Fibroblast of skin of right quadriceps (primary cell): Measurements from ENCODE around the gene NTMT1.
"Not testable (repeated sequence)": the region's sequence is repeated elsewhere in the genome, so short reads cannot be mapped to it uniquely, and the experiment has no call there.

ENCODE experiments used
- DNase-seq: peaks from one replicate; pipeline ENCODE4 v3.0.0-alpha.2; 2013

The NTMT1 gene

GRCh38 chr9:129626079-129626624 lies at the start of gene NTMT1:
Gene NTMT1 (plus strand): TSS chr9:129626163. CDS start chr9:129632704, 6,541 bp downstream.
- peak; percentile 85 for DNase-seq

DNA sequence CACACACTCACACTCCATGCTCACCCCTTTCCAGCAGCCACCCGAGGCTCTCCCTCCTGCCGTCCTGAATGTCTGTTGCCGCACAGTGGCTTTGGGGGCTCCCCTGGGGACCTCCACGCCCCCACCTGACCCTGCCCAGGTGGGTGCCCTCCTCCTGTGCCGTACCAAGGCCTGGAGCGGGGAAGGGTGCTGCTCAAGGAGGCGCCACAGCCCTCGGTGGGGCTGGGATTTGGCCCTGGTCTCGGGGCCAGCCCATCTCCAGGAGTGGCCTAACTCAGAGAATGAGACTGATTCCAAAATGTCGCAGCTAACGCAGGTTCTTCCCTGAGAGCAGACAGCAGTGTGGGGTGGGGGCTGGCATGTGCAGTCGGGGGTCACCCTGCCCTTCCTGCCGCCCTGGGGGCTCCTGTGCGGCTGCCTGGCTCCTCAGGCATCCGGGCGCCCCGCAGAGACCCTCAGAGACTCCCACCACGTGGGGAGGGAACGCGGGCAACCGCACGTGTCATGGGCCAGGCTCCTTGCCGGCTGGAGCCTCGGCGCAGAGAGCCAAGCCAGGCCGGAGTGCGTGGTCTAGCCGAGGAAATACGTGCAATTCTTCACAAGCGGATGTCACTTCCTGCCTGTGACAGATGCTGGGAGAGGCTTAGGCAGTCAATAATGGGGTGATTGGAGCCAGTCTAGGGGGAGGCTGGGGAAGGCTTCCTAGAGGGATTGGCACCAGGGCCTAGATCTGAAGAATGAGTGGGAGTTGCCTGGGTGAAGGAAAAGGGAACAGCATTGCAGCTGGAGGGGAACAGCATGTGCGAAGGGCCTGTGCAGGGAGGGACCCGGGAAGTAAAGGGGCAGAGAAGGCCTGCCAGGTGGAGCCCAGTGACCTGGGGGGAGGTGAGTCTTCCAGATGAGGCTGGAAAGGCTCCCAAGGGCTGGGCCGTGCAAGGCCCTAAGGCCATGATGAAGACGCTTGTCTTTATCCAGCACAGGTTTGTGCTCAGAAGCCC lies 49.1 kb upstream of the NTMT1 start:
- DNase-seq, result peak; percentile 90

- DNase-seq, result no peak
These were observed 46.7 kb upstream of the NTMT1 start for GRCh38 chr9:129579294-129579693.

DNA sequence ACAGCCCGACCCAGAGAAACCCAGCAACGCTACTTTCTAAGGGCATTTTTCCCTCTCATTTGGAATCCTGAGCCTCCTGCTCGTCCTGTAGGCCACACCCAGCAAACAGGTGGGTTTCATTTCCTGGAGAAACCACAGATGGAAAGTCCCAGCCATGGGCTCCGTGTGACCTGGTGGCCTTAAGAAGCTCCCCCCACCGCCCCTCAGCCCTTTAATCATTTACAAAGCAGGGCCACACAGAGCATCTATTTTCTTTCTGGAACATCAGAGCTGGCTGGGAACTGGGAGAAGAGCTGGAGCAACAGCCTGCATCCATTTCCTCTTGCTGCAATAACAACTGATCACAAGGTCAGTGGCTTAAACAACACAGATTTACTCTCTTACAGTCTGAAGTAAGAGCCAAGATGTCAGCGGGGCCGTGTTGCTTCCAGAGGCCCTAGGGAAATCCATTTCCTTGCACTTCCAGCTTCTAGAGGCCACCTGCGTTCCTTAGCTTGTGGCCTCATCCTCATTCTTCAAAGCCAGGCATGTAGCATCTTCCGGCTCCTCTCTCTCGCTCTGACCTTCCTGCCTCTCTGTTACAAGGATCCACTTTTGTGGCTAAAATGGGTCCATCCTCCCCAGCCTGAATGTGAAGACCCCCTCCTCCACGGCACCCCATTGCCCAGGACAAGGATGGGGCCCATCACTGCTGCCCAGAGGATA lies 45.6 kb upstream of the NTMT1 start:
- DNase-seq, result no peak

GRCh38 chr9:129581505-129582189 lies 44.3 kb upstream of the NTMT1 start:
- DNase-seq, result no peak

DNA sequence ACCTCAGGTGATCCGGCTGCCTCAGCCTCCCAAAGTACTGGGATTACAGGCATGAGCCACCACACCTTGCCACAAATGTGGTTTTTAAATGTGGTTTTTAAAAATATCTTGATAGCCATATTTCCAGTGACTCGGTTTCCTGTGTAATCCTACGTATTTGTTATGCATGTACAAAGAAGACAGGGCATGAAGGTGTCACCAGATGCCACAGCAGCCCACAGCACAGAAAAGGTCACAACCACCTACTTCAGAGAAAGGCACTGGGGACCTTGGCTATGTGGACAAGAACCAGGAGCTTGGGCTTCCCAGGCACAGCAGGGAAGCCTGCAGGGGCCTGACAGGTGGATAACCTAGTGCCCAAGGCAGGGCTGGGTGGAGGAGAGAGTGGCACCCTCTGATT lies 43.1 kb upstream of the NTMT1 start:
- DNase-seq, result no peak

- peak; percentile 31 for DNase-seq
These were observed 42.5 kb upstream of the NTMT1 start for GRCh38 chr9:129583308-129584038.

- DNase-seq, result peak; percentile 87
These were observed 41.8 kb upstream of the NTMT1 start for GRCh38 chr9:129584136-129584535.

- DNase-seq, result no peak
These were observed 40.6 kb upstream of the NTMT1 start for GRCh38 chr9:129585352-129585751.

DNA sequence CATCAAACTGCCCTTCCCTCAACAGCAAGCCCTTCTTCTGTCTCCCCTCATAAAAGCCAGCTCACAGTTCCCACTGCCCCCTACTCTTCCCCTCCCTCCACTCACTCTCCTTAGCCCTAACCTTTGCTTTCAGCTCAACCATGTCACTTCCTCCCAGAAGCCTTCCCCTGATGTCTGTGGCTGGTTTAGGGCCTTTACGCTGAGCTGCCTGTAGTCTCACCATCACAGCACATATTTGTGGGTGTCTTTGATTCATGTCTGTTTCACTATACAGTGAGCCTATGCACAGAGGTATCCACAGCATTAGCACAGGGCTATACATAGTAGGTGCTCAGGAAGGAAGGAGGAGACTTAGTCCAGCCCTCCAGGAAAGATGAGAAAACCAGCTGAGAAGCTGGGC lies 39.7 kb upstream of the NTMT1 start:
- no peak for DNase-seq

DNA sequence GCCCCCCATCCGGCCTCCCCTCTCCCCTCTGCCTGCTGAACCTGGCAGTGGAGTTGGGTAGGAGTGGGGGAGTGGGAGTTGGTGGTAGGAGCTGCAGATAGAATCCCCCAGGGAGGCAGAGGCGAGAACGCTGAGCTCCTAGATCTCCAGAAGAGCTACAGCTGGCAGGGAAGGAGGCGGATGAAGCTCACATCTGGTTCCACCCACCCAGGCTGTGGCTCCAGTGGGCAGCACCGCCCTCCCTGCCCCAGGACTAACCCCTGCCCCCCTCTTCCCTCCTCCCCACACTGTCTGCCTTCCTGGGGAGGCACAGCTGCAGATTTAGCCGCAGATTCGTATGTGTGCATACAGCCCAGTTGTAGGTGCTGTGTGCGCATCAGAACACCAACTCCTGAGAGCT lies 39.3 kb upstream of the NTMT1 start:
- DNase-seq, result no peak

DNA sequence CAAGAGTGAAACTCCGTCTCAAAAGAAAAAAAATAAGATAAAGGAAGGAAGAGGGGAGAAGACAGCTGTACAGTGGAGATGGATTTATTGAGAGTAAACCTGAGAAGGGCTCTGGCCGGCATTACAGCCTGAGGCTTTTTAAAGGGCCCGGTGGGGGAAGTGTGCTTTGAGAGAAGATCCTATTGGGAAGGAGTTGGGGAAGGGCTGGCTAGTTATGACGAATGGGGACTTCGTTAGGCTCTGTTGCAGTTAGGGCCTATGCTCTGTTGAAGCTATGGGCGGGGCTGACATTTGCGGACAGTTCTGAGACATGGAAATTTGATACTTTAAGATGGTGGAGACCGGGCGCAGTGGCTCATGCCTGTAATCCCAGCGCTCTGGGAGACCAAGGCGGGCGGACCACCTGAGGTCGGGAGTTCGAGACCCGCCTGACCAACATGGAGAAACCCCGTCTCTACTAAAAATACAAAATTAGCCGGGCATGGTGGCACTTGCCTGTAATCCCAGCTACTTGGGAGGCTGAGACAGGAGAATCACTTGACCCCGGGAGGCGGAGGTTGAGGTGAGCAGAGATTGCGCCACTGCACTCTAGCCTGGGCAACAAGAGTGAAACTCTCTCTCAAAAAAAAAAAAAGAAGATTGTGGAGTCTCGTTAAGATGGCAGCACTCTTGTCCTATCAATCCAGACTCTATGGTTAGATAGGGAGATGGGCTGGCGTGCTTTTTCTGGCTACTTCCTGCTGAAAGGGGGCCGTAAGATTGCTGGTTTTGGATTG lies 38.3 kb upstream of the NTMT1 start:
- peak; percentile 41 for DNase-seq

- DNase-seq, result no peak
These were observed 35.5 kb upstream of the NTMT1 start for GRCh38 chr9:129590466-129590865.

- DNase-seq, result no peak
These were observed 34.0 kb upstream of the NTMT1 start for GRCh38 chr9:129591916-129592315.

GRCh38 chr9:129592790-129593189 lies 33.2 kb upstream of the NTMT1 start:
- DNase-seq, result not testable (repeated sequence)

- no peak for DNase-seq
These were observed 31.3 kb upstream of the NTMT1 start for GRCh38 chr9:129594632-129595031.

DNA sequence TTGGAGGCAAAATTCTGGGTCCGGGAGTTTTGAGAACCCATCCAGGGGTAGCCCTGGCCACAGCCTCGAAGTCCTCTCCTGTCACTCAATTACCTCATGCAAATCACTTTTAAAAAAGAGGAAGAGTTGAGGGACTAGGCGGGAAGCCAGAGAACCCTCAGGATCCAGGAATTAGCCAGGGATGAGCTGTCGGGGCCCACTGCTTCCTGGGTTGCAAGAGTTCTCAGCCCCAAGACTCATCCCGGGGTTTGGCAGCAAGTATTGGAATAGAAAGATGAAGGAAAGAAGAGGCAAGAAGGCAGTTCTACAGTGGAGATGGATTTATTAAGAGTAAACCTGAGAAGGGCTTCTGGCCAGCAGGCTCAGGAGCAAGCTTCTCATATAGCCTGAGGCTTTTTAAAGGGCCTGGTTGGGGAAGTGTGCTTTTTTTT lies 30.6 kb upstream of the NTMT1 start:
- peak; percentile 65 for DNase-seq

DNA sequence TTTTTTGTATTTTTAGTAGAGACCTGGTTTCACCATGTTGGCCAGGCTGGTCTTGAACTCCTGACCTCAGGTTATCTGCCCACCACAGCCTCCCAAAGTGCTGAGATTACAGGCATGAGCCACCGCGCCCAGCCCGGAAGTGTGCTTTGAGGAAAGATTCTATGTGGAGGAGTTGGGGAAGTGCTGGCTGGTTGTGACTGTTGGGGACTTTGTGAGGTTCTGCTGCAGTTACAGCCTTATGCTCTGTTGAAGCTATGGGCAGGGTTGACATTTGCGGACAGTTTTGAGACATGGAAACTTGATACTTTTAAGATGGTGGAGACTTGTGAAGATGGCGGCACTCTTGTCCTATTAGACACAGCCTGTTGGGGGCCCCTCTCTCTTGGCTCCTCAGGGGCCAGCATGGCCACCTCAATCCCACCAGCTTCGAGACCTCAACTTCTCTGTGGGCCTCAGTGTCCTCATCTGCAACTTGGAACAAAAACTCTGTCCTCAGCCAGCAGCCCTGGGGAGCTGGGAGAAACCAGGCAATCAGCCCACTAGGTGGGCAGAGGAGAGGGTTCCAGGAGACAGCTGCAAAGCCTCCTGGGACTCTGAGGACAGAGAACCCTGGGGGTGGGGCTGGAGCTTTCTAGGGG lies 29.9 kb upstream of the NTMT1 start:
- no peak for DNase-seq

- DNase-seq, result peak; percentile 73
These were observed 29.2 kb upstream of the NTMT1 start for GRCh38 chr9:129596541-129597331.
